Caco-2 (cell line): ENCODE results near the gene CHST9. TPM values are rescaled to one million over a fixed set of nuclear protein-coding genes. Genes with fewer than 3 reads are reported as not detected.

Source experiments
- BruUV-seq: library from RNA; stranded (reverse); fragments of 400-500 nt; replicated peaks from 2 replicates; lab custom pipeline; 2021; lab: Mats Ljungman, UMichigan
- CTCF ChIA-PET: fragments of 300-600 bp; sonication (Branson Sonifier 250); formaldehyde crosslinking; loops from one replicate; lab custom pipeline; 2022; ENCODE audit warnings: antibody characterized with exemption; lab: Charles Lee
- POLR2A ChIA-PET: fragments of 300-600 bp; sonication (Branson Sonifier 250); formaldehyde crosslinking; loops from one replicate; lab custom pipeline; 2022; ENCODE audit warnings: antibody characterized with exemption; lab: Charles Lee
- DNase-seq, 2 experiments: peaks; one replicate each; pipeline versions ENCODE4 v3.0.0 to v3.0.0-alpha.2; 2020 to 2022
- H3K27me3 ChIP-seq: replicated peaks from 2 replicates; pipeline ENCODE4 v1.6.0; 2011; ENCODE audit warnings: low read length; ENCODE audit not compliant: control insufficient read depth, insufficient read depth
- H3K36me3 ChIP-seq: 2 replicates; pipeline ENCODE4 v1.5.1; 2011; ENCODE audit warnings: low read length; ENCODE audit not compliant: control insufficient read depth, insufficient read depth
- H3K4me1 ChIP-seq: fragments of 250-450 bp; sonication (Bioruptor Pico); 2 replicates; pipeline ENCODE4 v1.5.1; 2020; ENCODE audit warnings: mild to moderate bottlenecking
- H3K4me3 ChIP-seq: 2 replicates; pipeline ENCODE4 v1.5.1; 2011; ENCODE audit warnings: low read depth, mild to moderate bottlenecking, control low read depth, low read length
- H3K9me3 ChIP-seq: fragments of 250-450 bp; sonication (Bioruptor Pico); 2 replicates; pipeline ENCODE4 v1.5.1; 2020; ENCODE audit warnings: mild to moderate bottlenecking, moderate library complexity
- H3K27ac Mint-ChIP-seq: one replicate; pipeline ENCODE4 v1.8.0; 2022; ENCODE audit warnings: mixed read lengths; ENCODE audit not compliant: unreplicated experiment
- H3K27me3 Mint-ChIP-seq: one replicate; pipeline ENCODE4 v1.8.0; 2022; ENCODE audit warnings: mixed read lengths; ENCODE audit not compliant: insufficient read depth, unreplicated experiment
- H3K36me3 Mint-ChIP-seq: one replicate; pipeline ENCODE4 v1.8.0; 2022; ENCODE audit warnings: mild to moderate bottlenecking, mixed read lengths; ENCODE audit not compliant: insufficient read depth, unreplicated experiment
- H3K4me1 Mint-ChIP-seq: one replicate; pipeline ENCODE4 v1.8.0; 2022; ENCODE audit warnings: low read depth, mixed read lengths; ENCODE audit not compliant: unreplicated experiment
- H3K4me3 Mint-ChIP-seq: one replicate; pipeline ENCODE4 v1.8.0; 2022; ENCODE audit warnings: mild to moderate bottlenecking, moderate library complexity, mixed read lengths; ENCODE audit not compliant: unreplicated experiment
- H3K9me3 Mint-ChIP-seq: one replicate; pipeline ENCODE4 v1.8.0; 2022; ENCODE audit warnings: mixed read lengths; ENCODE audit not compliant: unreplicated experiment
- CTCF ChIP-seq, 2 experiments: fragments of 200-600 bp in 1 of 2; IDR thresholded peaks; 1 replicate in 1 of 2; 2 replicates in 1 of 2; pipeline versions ENCODE4 v1.5.1 to v1.8.0; 2011 to 2022; ENCODE audit warnings: antibody characterized with exemption in 1 of 2, control low read depth in 1 of 2, inconsistent platforms in 1 of 2, low read depth in 1 of 2, low read length in 1 of 2, mild to moderate bottlenecking in 1 of 2, moderate library complexity in 1 of 2; ENCODE audit not compliant: insufficient read depth in 1 of 2, severe bottlenecking in 1 of 2, unreplicated experiment in 1 of 2
- intact Hi-C: fragments of 100-400 bp; cut with micrococcal nuclease; formaldehyde crosslinking; loops from one replicate; pipeline ENCODE4 v1.10.0; 2022; ENCODE audit not compliant: unreplicated experiment
- total RNA-seq: library from RNA; stranded (reverse); gene quantifications from 2 replicates; pipeline ENCODE4 v1.2.3, GENCODE V29; 2022

The CHST9 gene
- total RNA-seq, 1 experiment from 2014 or later: 26.5 TPM

GRCh38 chr18:27109451-27109850 lies 75.7 kb downstream of the CHST9 start:
- Histone ChIP-seq H3K9me3 (no peaks in the 10 kb centered on the region), H3K36me3 (no peaks in the 10 kb centered on the region), H3K27me3 (no peaks in the 10 kb centered on the region), H3K4me3 (no peak overlapping the region), H3K4me1 (no peaks in the 10 kb centered on the region)
- Mint-ChIP-seq H3K27ac (no peak overlapping the region), H3K9me3 (no peaks in the 10 kb centered on the region), H3K36me3 (no peaks in the 10 kb centered on the region), H3K4me1 (no peaks in the 10 kb centered on the region), H3K4me3 (no peak overlapping the region), H3K27me3 (no peaks in the 10 kb centered on the region)
- no peak for TF ChIP-seq CTCF (IDR thresholded peaks at IDR 0.05; ENCODE audit: insufficient read depth in 1 of 2, low read depth in 1 of 2, low read length in 1 of 2, severe bottlenecking in 1 of 2, unreplicated experiment in 1 of 2)
- POLR2A ChIA-PET: no interaction called here
- CTCF ChIA-PET: no interaction called here
- BruUV-seq: no TSS peak
- DNase-seq: no peak
- intact Hi-C loops: no loop called here

DNA sequence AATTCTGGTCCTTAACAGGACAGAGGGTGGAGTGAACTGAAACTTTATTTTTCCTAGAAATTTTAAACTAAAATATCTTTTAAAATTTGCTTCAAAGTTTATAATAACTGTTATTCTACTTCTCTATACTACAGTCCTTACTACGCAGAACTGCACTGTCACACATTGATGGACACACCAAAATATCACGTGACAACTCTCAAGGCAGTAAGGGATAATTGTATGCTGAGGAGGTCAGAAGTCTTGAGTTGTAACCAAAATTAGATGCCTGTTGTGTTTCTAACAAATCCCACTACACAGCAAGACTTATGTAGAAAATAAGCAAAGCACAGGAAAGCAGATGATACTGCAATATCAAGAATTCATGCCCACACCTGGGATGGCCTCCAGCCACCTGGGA lies 76.3 kb downstream of the CHST9 start:
- H3K9me3 ChIP-seq: no peaks in the 10 kb centered on the region
- no peak overlapping the region for H3K4me3 ChIP-seq
- Mint-ChIP-seq H3K27ac (no peak overlapping the region), H3K27me3 (no peaks in the 10 kb centered on the region), H3K4me3 (no peak overlapping the region), H3K36me3 (no peaks in the 10 kb centered on the region), H3K4me1 (no peaks in the 10 kb centered on the region), H3K9me3 (no peaks in the 10 kb centered on the region)
- no peaks in the 10 kb centered on the region for H3K4me1 ChIP-seq
- CTCF ChIA-PET: no interaction called here
- BruUV-seq: no TSS peak
- POLR2A ChIA-PET: no interaction called here
- no peak for DNase-seq
- H3K27me3 ChIP-seq: no peaks in the 10 kb centered on the region
- no peak for TF ChIP-seq CTCF (IDR thresholded peaks at IDR 0.05; ENCODE audit: insufficient read depth in 1 of 2, low read depth in 1 of 2, low read length in 1 of 2, severe bottlenecking in 1 of 2, unreplicated experiment in 1 of 2)
- H3K36me3 ChIP-seq: no peaks in the 10 kb centered on the region
- intact Hi-C loops: no loop called here

DNA sequence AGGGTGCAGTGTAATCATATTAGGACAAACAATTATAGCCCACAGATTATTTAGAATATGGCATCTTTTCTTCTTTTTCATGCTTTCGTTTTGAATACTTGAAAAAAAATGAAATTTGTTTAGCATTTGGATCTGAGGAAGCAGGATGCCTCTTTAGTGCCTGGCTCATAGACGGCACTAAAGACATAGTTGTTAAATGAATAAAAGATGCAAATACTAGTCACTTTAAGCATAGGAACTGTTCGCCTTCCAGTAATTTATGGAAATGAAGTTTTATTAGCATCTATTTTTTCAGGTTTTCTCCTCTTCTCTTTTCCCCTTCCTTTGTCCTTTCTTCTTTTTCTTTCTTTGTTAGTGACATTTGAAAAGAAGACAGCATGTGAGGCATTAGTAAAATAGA lies 80.4 kb downstream of the CHST9 start:
- TF ChIP-seq CTCF (IDR thresholded peaks at IDR 0.05; ENCODE audit: insufficient read depth in 1 of 2, low read depth in 1 of 2, low read length in 1 of 2, severe bottlenecking in 1 of 2, unreplicated experiment in 1 of 2): no peak
- H3K27me3 Mint-ChIP-seq: no peaks in the 10 kb centered on the region
- no peak overlapping the region for H3K27ac Mint-ChIP-seq
- H3K36me3 ChIP-seq: no peaks in the 10 kb centered on the region
- no peaks in the 10 kb centered on the region for H3K36me3 Mint-ChIP-seq
- ChIA-PET CTCF (no interaction called here), POLR2A (no interaction called here)
- H3K4me3 ChIP-seq: no peak overlapping the region
- H3K9me3 Mint-ChIP-seq: no peaks in the 10 kb centered on the region
- no peaks in the 10 kb centered on the region for H3K4me1 Mint-ChIP-seq
- no peak for DNase-seq
- H3K4me3 Mint-ChIP-seq: no peak overlapping the region
- intact Hi-C loops: no loop called here
- no peaks in the 10 kb centered on the region for H3K9me3 ChIP-seq
- no TSS peak for BruUV-seq
- H3K27me3 ChIP-seq: no peaks in the 10 kb centered on the region
- no peaks in the 10 kb centered on the region for H3K4me1 ChIP-seq
